ENCODE results near the gene SLC38A10.

Gene SLC38A10

DNA sequence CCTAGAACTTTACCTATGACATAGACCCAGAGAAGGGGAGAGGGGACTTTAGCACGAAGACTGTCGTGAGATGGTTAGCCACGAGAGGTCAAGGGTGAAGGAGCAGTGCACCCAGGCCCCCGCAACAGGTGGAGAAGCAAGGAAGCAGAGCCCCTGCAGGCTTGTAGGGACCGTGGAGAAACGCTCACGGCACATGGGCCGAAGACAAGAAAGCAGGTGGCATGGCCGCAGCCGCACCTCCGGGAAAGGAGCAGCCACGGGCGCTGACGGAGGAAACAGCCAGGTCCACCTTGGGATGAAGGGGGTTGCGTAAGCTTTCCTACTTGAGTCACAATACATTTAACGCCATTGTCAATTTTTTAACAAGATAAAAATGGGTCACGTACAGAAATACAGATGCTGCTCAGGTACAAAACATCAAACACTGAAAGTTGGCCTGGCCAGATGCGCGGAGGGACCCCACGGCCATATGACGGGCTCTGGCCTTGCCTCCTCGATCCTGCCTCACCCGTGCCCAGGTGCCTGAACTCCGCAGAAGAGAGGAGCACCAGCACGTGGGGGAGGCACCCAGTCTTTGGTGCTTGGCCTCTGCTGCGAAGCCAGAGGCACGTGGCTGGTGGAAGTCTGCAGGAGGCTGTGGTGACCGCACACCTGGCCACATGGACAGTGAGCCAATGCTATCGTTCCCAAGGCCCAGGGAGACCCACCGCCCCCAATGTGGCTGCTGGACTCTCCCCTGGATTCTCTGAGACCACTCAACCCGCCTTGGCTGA lies 21.2 kb downstream of the SLC38A10 start:
- DNase-seq: no peak

DNA sequence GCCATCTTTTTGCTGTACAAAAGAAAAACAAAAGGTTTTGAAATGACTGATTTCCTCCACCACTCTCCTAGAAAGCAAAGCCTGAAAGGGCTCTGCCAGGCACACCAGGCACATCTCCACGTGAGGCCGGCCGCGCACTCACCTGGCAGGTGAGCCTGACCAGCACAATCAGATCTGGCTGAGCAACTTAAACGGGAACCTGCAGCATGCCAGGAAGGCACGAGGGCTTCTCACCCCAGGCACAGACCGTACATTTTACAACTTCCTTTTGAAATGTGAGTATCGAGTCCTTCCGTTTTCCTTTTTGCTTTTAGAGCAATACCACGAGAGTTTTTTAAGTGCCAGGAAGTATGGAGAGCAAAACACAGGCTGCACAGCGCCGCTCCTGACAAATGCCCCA lies 22.5 kb downstream of the SLC38A10 start:
- no peak for DNase-seq

DNA sequence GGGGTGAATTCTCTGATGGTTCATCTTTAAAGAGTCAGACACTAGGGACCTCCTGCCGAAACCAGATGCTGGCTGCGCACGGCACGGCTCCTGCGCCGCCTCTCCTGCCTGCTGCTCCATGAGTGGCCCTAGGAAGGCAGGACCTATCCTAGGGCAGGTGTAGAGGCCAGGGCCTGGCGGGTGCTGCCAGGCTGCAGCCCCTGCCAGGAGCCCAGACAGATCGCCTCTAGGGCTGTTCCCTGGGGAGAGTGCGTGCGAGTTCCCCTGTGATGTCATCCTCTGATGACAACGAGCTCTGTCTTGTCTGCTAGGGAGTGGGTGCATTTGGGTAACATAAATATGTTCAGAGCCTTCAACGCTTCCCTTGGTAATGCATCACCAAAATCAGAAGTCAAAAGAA lies 23.9 kb downstream of the SLC38A10 start:
- DNase-seq: no peak

DNA sequence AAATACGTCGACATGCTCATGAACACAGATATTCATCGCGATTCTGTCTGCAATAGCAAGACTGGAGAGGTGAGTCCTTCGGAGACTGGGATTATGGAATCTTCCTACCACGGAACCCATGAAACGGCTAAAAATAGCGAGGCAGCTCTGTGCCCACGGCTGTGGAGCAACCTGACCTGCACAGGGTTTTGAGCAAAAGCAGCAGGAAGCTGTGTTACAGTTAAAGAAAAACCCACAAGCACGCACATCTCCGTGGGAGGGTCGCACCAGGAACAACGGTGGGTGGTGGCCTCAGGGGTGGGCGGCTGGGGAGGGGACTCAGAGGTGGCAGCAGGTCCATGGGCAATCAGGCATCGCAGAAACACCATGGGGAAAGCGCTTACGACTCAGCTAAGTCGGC lies 24.8 kb downstream of the SLC38A10 start:
- no peak for DNase-seq

DNA sequence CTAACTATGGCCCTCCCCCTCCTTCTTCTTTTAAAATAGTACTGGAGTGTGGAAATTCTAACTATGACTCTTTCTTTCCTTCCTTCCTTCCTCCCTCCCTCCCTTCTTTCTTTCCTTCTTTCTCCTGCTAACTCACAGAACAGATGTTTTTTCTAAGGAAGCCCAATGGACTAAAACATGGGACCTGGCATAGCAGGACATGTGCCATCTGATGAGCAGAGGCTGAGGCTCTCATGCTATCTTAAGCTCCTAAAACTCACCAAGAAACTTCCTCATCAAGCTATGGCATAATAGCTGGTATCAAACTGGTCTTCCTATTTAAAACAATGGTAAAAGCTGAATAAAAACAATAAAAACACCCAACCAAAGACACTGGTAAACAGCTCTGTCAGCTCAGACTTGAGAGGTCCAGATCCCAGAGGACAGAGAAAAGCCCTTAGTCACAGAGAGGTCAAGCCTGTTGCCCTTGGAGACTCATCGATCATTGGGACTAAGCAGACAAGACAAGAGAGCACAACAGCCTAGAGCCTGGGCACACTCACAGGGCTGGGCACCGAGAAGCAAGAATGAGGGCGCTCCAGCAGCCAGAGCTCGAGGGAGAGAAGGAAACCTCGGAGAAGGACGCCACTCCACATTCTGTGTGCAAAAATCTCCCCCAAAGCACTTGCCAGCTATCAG lies 27.6 kb downstream of the SLC38A10 start:
- no peak for DNase-seq

DNA sequence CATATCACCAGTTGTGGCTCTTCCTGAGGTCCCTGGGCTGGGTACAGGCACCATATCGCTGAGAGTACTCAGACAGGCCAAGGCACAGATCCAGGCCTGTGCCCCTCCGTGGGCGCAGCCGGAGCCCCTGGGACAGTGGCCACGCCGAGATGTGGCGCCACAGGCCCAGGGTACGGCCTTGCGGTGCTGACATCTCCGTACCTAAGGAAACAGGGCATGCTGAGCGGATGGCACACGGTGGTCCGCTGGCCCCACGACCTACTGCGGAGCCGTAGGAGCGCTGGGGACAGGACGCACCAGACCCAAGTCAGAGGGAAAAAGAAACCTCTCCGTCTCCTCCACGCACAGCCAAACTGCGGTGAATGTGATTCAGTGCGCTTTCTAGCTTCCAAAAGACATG lies 29.5 kb downstream of the SLC38A10 start:
- no peak for DNase-seq

DNA sequence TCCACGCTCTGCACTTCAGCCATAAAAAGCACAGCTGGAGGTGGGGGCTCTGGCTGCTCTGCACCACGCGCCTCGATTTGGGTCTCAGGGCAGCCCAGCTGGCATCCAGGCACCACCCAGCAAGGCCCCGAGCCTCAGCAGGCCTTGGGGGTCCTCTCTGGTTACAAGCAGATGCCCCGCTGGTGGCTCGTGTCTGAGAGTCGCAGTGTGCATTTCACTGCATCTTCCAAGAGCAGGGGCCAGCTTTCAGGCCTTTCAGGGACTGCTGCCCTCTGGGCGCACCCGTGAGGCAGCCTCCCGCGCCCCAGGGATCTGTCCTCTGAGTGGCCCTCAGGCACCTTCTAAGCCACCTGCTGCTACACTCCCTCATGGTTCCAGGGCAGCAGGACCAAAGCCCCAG lies 30.5 kb downstream of the SLC38A10 start:
- no peak for DNase-seq

DNA sequence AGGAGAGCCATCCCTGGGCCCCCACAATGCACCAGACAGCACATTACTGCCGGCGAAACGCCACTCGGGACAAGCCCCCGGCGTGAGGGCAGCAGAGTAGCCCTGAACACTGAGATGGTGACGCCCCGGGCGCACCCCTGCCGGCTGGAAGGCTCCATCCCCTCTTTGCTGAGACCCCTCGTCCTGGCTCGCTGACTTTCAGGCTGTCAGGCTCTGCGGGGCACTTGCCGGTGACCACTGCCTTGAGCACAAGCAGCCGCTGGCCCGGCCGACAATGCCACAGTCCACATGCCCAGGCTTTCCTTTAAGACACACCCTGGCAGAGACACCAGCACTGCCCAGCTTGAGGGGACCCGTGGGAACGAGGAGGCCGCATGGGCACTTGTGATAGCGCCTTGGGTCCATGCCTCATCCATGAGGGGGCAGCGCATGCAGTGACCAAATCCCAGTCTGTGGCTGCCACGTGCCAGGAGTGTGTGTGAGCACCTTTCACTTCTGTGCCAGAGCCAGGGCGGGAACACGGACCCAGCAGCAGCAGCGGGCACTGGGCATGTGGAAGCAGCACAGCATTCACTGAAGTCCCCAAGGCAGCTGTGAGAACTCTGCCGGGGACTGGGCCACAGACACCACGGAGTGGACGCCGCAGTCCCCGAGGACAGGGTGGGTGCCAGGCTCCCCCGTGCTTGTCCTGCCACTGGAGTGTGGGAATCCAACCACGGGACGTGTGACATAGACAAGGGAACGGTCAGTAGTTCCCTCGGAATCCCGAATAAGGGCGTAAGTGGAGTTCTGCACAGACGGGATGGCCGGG lies 31.5 kb downstream of the SLC38A10 start:
- DNase-seq: no peak

DNA sequence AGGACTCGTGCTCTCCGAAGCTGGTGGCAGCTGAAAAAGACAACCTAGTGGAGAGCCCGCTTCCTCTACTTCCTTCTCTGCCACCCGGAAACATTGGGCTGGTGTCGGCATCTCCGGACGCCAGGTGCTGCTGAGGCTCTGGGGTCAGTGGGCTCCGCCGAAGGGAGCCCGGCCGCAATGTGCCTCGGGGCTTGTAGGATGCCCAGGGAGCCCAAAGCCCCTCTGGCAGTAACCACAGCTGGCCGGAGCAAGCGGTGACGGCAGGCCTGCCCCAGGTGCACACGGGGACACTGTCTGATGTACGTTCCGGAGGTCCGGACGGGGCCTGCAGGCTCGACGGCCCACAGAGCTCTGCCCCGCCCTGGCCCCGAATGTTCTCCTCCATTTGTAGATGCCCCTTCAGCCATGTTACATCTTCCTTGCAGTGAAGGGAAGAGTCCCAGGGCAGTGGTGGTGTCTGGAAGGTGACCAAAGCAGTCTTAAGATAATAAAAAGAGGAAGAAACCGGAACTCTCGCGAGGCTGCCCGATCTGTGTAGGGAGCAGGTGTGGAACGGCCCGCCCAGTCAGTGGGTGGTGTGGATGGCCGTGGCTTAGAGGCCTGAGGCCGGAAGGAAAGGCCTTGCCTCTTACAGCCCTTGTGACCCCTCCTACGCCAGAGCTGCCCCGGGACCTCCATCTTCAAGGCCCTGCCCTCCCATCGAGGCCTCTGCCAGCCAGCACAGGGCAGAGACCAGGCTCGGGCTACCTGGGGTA lies 33.3 kb downstream of the SLC38A10 start:
- DNase-seq: no peak

DNA sequence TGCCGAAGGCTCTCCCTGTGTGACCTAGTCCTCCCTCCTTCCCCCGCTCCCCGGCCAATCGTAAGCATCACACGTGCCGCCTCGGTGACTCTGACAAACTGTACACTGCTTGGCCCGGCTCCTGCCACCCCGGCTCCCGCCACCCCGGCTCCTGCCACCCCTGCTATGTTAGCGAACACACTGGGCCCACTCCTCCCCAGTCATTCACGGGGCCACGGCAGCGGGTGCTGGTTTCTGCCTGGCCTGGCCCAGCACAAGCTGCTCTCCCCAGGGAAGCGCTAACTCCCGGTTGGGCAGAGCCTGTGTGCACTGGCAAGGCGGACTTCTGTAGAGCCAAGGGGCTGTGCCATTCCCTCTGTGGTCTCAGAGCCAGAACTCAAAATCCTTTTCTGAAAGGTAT lies 34.0 kb downstream of the SLC38A10 start:
- no peak for DNase-seq

DNA sequence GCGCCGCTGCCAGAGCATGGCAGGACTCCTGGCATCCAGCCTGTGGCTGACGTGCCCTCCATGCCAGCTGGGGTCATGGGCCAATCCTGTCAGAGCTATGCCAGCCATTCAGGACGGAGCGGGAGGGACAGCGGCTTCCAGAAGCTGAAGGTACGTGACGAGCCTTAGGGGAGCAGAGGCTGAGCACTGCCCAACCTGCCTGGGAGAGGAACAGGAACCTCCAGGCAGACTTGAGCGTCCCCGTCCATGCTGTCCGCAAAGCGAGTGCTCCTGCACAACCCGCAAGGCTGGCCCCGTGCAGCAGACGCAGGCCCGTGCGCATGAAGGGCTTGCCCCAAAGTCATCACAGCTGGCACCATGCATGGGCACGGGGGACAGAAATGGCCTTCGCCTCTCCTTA lies 34.5 kb downstream of the SLC38A10 start:
- DNase-seq: no peak

DNA sequence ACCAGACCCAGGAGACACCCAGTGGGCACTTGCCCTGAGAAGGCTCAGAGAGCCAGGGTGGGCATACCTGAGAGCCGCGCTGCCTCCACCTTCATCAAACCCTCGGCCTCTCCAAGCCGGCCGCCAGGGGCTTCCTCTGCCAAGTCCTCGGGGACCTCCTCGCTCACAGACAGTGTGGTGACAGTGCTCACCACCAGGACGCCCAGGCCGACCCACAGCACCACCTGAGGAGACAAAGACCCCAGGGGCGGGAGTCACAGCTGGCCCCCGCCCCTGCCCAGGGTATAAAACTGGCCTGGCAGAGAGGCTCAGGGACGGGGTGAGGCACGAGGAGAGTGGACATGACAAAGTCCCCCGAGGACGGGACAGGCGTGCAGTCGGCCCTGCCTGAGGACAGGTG lies 34.9 kb downstream of the SLC38A10 start:
- no peak for DNase-seq

DNA sequence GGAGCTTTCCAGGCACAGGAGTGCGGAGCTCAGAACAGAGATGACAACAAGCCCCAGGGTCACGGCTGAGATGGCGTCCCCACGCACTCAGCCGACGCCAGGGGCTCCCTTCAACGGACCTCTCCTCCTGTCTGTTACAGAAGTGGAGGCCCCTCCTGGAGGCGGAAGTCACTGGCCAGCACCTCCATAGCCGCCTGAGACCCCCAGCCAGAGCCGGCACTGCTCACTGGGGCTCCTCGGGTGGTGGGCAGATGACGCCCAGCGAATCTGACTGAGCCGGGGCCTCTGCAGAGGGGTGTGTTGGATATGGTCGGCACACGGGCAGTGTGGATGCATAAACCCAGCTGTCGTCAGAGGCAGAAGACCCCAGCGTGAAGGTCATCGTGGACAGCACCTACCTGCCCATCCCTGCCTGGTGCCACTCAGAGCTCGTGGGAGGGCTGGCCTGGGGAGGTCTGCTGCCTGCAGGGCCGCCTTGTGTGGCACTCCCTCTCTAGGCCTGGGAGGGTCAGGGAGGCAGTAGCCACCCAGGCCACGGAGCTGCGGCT lies 36.0 kb downstream of the SLC38A10 start:
- DNase-seq: no peak

DNA sequence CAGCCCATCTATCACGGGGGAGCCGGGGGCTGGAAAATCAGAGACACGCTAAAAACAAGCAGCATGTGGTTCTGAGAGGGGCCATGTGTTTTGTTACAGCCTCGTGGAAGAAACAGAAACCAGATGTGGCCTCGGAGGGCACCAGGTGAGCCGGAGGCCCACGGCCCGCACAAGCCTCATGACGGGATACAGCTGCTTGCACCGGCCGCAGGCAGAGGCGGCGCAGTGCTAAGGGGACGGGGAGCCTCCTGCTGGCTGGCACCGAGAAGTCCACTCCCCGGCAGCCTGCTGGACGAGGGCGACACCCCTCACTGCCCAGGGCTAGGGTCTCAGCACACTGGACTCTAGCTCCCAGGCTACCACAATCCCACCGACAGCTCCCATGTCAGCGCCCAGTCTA lies 36.8 kb downstream of the SLC38A10 start:
- no peak for DNase-seq

DNA sequence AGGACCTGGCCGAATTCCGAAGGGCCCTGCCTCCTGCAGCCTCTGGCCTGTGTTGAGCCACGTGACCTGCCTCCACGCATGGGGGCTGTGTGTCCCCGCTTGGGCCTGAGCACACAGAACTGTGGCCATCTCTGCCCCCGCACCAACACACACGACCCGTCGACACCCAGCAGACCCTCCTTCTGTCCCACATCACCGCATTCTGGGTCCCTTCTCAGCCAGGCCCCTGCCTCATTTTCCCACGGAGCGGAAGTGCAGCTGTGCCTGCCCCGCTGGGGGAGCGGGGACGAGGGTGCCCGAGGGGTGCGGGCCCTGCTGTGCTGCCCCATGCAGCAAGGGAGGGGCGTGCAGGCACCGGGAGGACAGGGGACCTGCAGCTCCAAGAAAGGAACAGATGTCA lies 37.6 kb downstream of the SLC38A10 start:
- no peak for DNase-seq

DNA sequence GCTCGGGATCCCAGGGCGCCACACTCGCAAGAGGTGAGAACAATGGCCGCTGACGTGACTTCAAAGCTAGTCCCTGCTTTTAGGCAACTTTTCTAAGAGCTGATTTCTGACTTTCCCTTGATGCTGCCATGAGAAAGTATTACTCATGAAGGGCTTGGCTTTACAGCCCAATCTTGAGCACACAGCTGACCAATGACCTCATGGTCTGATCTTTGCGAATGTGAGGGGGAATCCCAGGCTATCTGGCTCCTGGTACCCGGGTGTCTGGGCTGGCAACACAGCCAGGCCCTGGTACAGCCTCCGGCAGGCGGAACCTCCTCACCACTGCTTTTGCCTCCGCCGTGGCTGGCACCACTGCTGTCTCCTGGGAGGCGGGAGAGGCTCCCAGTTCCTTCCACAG lies 38.5 kb downstream of the SLC38A10 start:
- no peak for DNase-seq

DNA sequence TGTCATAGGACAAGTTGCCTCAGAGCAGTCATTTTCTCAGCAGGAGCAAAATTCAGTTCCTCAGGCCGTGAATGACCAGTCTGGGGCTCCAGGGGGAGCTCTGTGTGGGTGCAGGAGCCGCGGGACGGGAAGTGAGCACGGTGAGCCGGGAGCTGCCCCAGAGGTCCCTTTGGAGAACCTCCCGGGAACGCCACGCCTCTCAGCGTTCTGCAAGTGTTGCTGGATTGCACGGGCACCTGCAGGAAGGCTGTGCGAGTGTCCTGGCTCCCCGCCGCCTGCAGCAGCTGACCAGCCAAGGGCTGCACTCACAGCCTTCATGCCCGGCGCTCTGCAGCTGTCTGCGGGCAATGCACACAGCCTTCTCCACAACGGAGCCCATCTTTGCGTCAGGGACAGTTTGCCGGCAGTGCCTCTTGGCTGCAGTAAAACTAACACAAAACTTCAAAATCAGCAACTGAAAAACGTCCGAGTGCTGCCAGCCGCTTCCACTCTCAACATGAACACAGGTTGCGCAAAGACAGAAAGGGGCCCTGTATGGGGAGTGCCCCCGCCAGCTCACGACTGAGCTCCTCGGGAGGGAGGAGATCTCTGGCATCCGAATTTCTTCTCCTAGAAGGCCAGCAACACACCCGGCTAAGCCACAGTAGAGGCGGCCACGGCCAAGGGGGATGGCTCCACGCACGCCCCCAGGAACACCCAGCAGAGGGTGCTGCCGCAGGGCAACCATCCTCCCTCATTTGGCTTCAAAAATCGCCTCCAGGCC lies 40.0 kb downstream of the SLC38A10 start:
- peak; percentile 21 for DNase-seq

DNA sequence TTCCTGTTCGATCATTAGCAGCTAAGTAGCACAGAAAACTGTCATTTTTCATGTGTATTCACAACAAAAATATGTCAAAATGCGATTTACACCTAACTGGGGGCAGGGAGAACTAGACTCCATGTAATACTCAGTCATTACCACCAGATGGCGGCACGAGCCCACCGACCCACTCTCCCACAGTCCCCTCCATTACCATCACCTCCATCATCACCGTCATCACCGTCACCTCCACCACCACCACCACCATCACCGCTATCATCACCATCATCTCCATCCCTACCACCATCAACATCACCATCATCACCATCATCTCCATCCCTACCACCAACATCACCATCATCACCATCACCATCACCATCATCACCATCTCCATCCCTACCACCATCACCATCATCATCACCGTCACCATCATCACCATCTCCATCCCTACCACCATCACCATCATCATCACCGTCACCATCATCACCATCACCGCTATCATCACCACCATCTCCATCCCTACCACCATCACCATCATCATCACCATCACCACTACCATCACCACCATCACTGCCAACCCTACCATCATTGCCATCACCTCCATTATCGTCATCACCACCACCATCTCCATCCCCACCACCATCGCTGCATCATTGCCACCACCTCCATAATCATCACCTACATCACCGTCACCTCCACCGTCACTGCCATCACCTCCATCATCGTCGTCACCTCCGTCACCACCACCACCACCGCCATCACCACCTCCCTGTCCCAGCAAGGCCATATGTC lies 41.6 kb downstream of the SLC38A10 start:
- DNase-seq: peak; percentile 36

DNA sequence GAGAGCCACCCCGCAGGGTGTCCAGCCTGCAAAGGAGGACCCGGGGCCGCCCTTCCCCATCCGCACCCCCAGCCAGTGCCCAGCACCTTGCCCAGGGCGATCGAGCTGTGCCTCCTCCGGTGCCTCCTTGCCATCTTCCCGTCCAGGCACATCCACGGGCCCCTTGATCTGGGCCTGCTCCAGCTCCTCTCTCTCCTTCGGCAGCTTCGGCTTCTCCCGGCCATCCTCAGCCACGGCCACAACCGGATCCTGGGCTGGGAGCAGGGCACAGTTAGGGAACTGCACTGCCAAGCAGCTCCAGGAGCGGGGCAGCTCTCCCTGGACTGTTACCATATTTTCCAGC lies 42.1 kb downstream of the SLC38A10 start:
- no peak for DNase-seq

DNA sequence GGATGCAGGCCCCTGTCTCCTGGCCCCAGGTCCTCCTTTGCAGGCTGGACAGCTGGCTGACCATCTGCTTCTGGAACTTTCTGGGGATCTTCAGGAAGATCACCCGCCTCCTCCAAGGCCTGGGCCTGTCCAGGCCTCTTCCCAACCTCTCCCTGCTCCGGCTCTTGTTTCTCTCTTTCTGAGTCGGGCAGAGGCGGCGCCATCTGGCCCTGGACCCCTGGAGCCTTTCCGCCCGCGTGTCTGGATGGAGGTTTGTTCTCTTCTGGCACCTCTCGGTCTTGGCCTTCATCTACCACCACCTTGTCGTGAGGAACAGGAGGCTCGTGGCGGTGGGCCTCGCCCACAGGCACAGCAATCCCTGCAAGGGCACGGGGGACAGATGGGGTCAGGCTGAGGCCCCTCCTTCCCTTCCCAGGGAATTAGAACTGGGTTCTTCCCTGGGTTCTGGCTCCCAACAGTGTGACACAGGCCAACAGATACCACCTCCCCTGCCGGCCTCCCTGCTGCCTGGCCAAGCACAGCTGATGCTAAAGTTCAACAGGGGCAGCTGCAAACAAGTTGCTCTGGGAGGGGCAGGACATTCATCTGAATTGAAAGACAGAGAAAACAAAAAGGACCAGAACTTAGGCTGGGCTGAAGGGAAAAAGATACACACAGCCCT lies 42.7 kb downstream of the SLC38A10 start:
- DNase-seq: no peak
